Measurements from ENCODE around the gene LGR4.

The LGR4 gene

DNA sequence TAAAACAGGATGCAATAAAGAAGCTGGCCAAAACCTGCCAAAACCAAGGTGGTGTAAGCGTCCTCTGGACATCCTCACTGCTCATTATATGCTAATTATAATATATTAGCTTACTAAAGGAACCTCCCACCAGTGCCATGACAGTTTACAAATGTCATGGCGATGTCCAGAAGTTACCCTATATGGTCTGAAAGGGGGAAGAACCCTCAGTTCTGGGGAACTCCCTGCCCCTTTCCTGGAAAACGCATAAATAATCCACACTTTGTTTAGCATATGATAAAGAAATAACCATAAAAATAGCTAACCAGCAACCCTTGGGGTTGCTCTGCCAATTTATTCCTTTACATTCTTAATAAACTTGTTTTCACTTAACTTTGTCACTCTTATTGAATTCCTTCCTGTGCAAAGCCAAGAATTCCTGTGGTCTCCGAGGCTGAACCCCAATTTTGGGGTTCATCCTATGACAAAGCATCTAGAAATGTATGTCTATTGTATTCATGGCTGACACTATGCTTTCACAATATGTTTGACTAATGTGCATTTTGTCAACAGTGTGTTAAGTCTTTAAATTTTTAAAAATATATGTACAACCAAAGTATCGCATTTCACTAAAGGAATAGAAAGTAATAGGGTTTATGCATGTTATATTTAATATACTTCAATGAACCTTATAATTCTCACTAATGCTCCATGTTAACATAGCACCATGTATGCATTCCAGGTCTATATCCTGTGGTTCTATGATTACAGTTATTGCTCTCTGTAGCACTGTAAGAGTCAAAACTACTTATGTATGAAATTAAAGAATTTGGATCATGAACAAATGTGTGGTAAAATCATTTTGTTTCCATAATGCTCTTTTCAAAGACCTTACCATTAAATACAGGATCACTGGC is 25.1 kb downstream of the LGR4 start:
- H3K27ac ChIP-seq: no peak overlapping the region
- no peak for TF ChIP-seq ZFX (IDR thresholded peaks at IDR 0.05; ENCODE audit: borderline replicate concordance)
- TF ChIP-seq, protein P1, sequence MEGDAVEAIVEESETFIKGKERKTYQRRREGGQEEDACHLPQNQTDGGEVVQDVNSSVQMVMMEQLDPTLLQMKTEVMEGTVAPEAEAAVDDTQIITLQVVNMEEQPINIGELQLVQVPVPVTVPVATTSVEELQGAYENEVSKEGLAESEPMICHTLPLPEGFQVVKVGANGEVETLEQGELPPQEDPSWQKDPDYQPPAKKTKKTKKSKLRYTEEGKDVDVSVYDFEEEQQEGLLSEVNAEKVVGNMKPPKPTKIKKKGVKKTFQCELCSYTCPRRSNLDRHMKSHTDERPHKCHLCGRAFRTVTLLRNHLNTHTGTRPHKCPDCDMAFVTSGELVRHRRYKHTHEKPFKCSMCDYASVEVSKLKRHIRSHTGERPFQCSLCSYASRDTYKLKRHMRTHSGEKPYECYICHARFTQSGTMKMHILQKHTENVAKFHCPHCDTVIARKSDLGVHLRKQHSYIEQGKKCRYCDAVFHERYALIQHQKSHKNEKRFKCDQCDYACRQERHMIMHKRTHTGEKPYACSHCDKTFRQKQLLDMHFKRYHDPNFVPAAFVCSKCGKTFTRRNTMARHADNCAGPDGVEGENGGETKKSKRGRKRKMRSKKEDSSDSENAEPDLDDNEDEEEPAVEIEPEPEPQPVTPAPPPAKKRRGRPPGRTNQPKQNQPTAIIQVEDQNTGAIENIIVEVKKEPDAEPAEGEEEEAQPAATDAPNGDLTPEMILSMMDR (IDR thresholded peaks at IDR 0.05): no peak

DNA sequence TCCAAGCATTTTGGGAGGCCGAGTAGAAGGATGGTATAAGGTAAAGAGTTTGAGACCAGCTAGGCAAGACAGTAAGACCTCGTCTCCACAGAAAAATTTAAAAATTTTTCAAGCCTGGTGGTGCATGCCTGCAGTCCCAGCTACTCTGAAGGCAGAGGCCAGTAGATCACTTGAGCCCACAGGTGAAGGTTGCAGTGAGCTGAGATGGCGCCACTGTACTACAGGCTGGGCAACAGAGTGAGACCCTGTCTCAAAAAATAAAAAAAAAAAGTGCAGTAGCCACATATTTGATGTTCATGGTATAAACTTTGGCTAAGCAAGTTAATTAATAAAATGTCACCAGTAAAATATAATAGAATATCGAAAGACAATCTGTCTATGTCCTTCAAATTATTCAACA is 27.0 kb downstream of the LGR4 start:
- H3K27ac ChIP-seq: no peak overlapping the region
- TF ChIP-seq ZFX (IDR thresholded peaks at IDR 0.05; ENCODE audit: borderline replicate concordance): no peak
- TF ChIP-seq, protein P1 (IDR thresholded peaks at IDR 0.05): no peak

DNA sequence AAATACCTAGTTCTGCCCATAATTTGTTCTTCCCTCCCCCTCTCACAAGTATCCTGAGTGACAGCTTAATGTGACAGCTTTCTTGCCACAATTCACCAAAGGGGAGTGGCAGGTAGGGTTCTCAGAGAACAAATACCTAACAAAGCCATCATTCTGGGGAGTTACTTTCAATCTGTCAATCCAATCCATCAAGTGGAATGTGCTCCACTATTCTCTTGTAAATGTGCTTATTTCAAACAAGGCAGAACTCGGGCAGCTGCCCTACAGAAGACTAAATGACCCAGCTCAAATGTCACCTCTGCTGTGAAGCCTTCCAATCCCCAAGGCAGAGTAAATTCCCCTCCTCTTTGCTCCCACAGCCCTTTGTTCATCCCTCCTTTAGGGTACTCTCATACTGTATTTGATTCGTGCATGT is 27.8 kb downstream of the LGR4 start:
- H3K27ac ChIP-seq: no peak overlapping the region
- no peak for TF ChIP-seq ZFX (IDR thresholded peaks at IDR 0.05; ENCODE audit: borderline replicate concordance)
- TF ChIP-seq, protein P1 (IDR thresholded peaks at IDR 0.05): no peak

DNA sequence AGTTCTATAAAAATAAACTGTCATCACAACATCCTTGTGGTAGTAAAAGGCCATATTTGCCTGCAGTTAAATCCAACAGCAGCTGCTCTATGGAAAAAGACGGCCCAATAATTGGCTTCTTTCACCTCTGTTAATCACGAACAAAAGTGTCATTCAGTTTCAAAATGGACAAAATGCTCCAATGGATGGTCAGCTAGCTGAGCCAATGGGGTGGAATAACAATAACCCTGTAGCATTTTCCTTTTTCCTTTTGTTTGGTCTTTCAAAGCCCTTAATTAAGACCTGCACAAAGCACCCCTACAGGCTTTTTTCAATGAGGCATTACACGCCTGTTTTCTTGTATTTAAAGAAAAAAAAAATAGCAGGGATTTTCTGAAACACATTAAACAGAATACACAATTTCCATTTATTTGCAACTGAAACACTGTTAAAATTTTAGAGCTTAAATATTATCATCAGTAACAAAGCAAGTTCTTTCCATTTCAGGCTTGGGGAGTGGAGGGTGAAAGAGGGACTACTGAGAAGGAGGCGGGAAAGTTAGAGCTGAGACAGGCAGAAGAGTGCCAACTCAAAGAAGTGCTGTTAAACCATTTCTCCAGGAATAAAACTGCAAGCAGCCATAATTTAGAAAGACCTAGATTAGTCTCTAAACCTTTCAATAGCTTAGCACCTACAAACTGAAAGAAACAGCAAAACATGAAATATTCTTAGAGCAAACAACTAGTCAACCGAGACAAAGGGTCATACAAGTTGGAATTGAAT is 28.7 kb downstream of the LGR4 start:
- H3K27ac ChIP-seq: no peak overlapping the region
- TF ChIP-seq, protein P1 (IDR thresholded peaks at IDR 0.05): no peak
- no peak for TF ChIP-seq ZFX (IDR thresholded peaks at IDR 0.05; ENCODE audit: borderline replicate concordance)

DNA sequence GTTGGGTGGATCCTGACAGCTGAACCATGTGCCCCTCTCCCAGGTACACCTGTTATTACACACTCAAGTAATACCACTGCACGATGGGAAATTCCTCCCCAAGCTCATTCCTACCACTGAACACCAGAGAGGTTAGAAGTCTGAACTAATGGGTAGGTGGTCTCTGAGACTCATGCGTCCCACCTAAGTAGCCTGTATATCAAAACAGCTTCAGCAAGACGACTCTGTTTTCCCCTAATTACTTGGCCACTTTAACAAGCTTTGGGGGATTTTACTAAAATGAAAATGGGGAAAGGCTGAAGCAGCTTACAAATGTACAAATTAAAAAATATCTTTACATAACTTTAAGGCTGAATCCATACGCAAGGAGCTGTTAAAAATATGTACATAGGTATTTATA is 29.4 kb downstream of the LGR4 start:
- TF ChIP-seq ZFX (IDR thresholded peaks at IDR 0.05; ENCODE audit: borderline replicate concordance): no peak
- TF ChIP-seq, protein P1 (IDR thresholded peaks at IDR 0.05): no peak

DNA sequence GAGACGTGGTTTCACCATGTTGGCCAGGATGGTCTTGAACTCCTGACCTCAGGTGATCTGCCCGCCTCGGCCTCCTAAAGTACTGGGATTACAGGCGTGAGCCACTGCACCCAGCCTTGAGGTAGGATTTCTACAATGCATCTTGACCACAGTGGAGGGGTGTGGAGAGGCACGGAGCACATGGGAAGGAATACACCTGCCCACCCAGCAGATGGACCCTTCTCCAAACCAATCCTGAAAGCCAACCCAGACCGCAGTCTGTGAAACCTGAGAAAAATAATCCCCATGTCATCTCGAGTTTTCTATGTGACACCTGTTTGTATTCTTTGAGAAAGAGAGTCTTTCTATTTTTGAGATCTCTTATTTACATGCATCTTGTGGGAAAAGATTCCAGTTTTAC is 32.5 kb downstream of the LGR4 start:
- no peak overlapping the region for H3K27ac ChIP-seq
- TF ChIP-seq, protein P1 (IDR thresholded peaks at IDR 0.05): no peak
- no peak for TF ChIP-seq ZFX (IDR thresholded peaks at IDR 0.05; ENCODE audit: borderline replicate concordance)

More for the DNA sequence above, 29.4 kb downstream of the LGR4 start:
- H3K27ac ChIP-seq: no peak overlapping the region

DNA sequence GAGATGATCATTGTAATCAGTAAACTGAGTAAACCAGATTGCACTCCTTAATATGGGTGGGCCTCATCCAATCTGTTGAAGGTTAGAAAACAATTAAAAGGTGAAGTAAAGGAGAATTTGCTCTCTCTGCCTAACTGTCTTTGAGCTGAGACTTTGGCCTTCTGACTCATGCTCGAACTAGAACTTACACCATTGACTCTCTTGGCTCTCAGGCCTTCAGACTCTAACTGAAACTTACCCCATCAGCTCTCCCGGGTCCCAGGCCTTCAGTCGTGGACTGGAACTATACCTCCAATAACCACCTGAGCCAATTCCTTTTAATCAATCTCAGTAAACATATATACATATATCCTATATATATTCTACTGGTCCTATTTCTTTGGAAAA is 34.0 kb downstream of the LGR4 start:
- no peak overlapping the region for H3K27ac ChIP-seq
- TF ChIP-seq, protein P1 (IDR thresholded peaks at IDR 0.05): no peak
- TF ChIP-seq ZFX (IDR thresholded peaks at IDR 0.05; ENCODE audit: borderline replicate concordance): no peak

Data from 22Rv1 (cell line).